Mammary epithelial cell (primary cell): ENCODE results near the gene C7orf33.

Experiments
- EZH2 ChIP-seq: IDR thresholded peaks from 2 replicates; pipeline ENCODE4 v1.6.1; 2012; ENCODE audit warnings: low read length, inconsistent platforms, borderline replicate concordance
- TF ChIP-seq, protein P1 (sequence below), 2 donors: IDR thresholded peaks in 1 of 2; conservative IDR thresholded peaks in 1 of 2; 2 replicates each; pipeline ENCODE4 v1.5.1; 2011 to 2012; ENCODE audit warnings: inconsistent platforms in 2 of 2, low read length in 2 of 2, mild to moderate bottlenecking in 2 of 2, control low read depth in 1 of 2, low read depth in 1 of 2; ENCODE audit not compliant: insufficient read depth in 1 of 2; ENCODE audit errors: extremely low read depth in 1 of 2

DNA sequence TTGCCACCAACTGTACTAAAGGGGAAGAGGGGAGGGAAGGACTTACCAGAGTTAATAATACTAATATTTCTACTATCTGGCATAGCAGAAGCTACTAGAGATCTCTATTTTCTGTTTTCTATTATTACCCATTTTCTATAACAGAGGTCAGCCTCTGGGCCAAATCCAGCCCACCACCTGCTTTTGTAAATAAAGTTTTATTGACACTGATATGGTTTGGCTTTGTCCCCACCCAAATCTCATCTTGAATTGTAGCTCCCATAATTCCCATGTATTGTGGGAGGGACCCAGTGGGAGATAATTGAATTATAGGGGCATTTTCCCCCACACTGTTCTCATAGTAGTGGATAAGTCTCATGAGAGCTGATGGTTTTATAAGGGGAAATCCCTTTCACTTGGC, 62.2 kb downstream of the C7orf33 start:
- TF ChIP-seq, protein P1, sequence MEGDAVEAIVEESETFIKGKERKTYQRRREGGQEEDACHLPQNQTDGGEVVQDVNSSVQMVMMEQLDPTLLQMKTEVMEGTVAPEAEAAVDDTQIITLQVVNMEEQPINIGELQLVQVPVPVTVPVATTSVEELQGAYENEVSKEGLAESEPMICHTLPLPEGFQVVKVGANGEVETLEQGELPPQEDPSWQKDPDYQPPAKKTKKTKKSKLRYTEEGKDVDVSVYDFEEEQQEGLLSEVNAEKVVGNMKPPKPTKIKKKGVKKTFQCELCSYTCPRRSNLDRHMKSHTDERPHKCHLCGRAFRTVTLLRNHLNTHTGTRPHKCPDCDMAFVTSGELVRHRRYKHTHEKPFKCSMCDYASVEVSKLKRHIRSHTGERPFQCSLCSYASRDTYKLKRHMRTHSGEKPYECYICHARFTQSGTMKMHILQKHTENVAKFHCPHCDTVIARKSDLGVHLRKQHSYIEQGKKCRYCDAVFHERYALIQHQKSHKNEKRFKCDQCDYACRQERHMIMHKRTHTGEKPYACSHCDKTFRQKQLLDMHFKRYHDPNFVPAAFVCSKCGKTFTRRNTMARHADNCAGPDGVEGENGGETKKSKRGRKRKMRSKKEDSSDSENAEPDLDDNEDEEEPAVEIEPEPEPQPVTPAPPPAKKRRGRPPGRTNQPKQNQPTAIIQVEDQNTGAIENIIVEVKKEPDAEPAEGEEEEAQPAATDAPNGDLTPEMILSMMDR (conservative IDR thresholded peaks at IDR 0.05 in 1 of 2, IDR thresholded peaks at IDR 0.05 in 1 of 2; ENCODE audit: extremely low read depth in 1 of 2, insufficient read depth in 1 of 2, low read depth in 1 of 2, low read length in 2 of 2), result no peak
- no peak for TF ChIP-seq EZH2
